Activated CD8-positive, alpha-beta memory T cell treated with anti-CD3 and anti-CD28 coated beads, Interleukin-2, amount 10 ng/mL, durations not matched to agents 7 days and 5 days (primary cell): ENCODE data around the gene CHRNA9. TPM values are rescaled to one million over a fixed set of nuclear protein-coding genes. Genes with fewer than 3 reads are reported as not detected.

Source experiments
- ATAC-seq: fragments of 150-1000 bp; cut with Tn5 transposase; one replicate; pipeline ENCODE4 v1.10.0; 2021; ENCODE audit warnings: moderate library complexity
- CTCF ChIA-PET: fragments of 350-600 bp; sonication (Branson Sonifier 250); formaldehyde crosslinking; loops from one replicate; lab custom pipeline; 2021; ENCODE audit warnings: antibody characterized with exemption; lab: Charles Lee
- DNase-seq: peaks from one replicate; pipeline ENCODE4 v3.0.0-alpha.2; 2020
- H3K27ac Mint-ChIP-seq: one replicate; pipeline ENCODE4 v1.8.0; 2021; ENCODE audit warnings: mild to moderate bottlenecking, mixed read lengths
- H3K27me3 Mint-ChIP-seq: one replicate; pipeline ENCODE4 v1.8.0; 2021; ENCODE audit warnings: mixed read lengths
- H3K36me3 Mint-ChIP-seq: one replicate; pipeline ENCODE4 v1.8.0; 2021; ENCODE audit warnings: mild to moderate bottlenecking, mixed read lengths
- H3K4me1 Mint-ChIP-seq: one replicate; pipeline ENCODE4 v1.8.0; 2021; ENCODE audit warnings: mixed read lengths
- H3K4me3 Mint-ChIP-seq: one replicate; pipeline ENCODE4 v1.8.0; 2021; ENCODE audit warnings: mild to moderate bottlenecking, moderate library complexity, mixed read lengths
- H3K9me3 Mint-ChIP-seq: one replicate; pipeline ENCODE4 v1.8.0; 2022; ENCODE audit warnings: low read depth, mixed read lengths
- total RNA-seq, 2 experiments: library from RNA; stranded (reverse); gene quantifications; one replicate each; pipeline ENCODE4 v1.2.3, GENCODE V29; 2021

CHRNA9 gene
- total RNA-seq, 2 experiments from 2014 or later, result 0.18 TPM; not detected in 1

DNA sequence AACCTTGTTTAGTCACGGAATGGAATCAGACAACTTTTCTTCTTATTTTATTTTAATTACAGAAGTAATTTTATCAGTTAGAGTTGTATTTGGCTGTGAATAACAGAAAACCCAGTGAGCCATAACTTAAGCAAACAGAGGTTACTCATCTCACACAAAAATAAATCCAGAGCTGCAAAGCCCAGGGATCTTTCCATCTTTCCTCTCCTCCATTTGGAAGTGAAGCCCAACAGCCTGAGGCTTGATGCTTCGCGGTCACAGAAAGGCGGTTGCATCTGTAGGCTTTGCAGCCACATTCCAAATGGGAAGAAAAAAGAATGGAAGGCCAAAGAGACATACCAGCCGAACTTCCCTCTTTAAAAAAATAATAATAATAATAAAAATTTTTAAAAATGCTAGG lies 22.6 kb downstream of the CHRNA9 start:
- CTCF ChIA-PET, result no interaction called here
- ATAC-seq (no peak), DNase-seq (no peak)
- H3K27ac Mint-ChIP-seq, result no peak overlapping the region
- H3K4me1 Mint-ChIP-seq, result no peaks in the 10 kb centered on the region
- peaks cover 9% of the 10 kb centered on the region for H3K27me3 Mint-ChIP-seq
- H3K36me3 Mint-ChIP-seq, result peaks cover 1% of the 10 kb centered on the region
- no peak overlapping the region for H3K4me3 Mint-ChIP-seq
- no peaks in the 10 kb centered on the region for H3K9me3 Mint-ChIP-seq

DNA sequence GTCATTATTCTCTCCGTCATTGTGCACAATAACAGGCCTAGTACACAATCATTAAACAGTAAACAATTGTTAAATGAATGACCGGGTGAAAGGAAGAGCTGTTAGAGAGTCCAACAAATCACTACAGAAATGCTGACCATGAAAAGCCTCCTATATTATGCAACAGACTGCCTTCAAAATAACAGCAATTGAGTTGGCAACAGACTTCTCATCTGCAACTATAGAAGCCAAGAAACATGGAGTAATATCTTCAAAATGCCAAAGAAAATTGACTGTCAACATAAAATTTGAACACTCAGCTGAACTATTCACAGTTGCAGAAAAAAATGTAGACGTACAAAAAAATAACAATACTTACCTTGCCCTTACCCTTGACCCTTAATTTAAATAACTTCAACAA lies 26.2 kb downstream of the CHRNA9 start:
- H3K36me3 Mint-ChIP-seq, result peaks cover 1% of the 10 kb centered on the region
- DNase-seq (no peak), ATAC-seq (no peak)
- no peaks in the 10 kb centered on the region for H3K9me3 Mint-ChIP-seq
- H3K4me3 Mint-ChIP-seq, result no peak overlapping the region
- CTCF ChIA-PET, result interaction anchor here (1.4 kb wide), 1 partner anchor 23 kb away, joined by 4 read pairs; no protein-coding TSS in a partner anchor
- no peak overlapping the region for H3K27ac Mint-ChIP-seq
- H3K27me3 Mint-ChIP-seq, result peaks cover 9% of the 10 kb centered on the region
- H3K4me1 Mint-ChIP-seq, result no peaks in the 10 kb centered on the region

DNA sequence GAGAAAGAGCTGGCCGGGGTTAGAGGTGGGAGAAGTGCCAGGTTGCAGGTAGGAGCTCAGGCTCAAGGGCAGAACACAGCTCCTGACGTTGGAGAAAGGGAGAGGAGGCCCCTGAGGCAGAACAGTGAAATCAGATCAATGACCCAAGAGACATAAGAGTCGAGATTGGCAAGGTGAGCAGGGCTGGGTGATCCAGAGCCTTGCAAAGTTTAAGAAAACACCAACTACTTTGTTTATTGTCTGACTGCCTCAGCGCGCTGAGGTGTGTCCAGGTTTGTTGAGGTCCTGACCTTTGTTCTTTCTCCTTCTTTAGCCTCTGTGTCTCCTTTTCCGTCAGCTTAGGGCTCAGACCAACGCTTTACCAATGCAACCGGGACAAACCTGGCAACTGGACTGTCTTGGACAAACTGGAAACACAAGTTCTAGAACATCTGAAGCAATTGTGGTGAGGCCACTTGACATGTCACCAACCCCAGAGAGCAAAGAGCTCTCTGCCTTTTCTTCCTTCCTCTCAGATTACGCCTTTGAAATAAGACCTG lies 28.3 kb downstream of the CHRNA9 start:
- Mint-ChIP-seq H3K4me3 (no peak overlapping the region), H3K27ac (no peak overlapping the region), H3K27me3 (peaks cover 9% of the 10 kb centered on the region), H3K36me3 (peaks cover 1% of the 10 kb centered on the region), H3K9me3 (no peaks in the 10 kb centered on the region), H3K4me1 (no peaks in the 10 kb centered on the region)
- ATAC-seq, result no peak
- DNase-seq, result no peak
- CTCF ChIA-PET, result no interaction called here

DNA sequence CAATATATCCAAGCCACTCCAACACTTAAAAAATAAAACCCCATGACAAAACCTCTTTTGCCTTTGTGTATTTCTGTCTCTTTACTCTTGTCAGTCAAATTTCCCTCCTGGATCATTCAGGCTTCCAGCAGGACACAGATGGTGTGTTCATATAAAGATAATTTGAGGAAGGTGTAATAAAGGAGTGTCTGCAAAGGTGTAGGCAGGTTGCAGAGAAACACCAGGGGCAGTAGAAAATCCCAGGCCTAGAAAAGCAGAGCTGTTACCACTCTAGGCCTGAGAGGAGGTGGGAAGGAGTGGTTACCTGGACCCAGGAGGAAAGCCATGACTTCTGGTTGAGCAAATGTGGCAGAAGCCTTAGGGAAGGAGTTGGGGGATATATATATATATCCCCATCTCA lies 28.8 kb downstream of the CHRNA9 start:
- Mint-ChIP-seq H3K9me3 (no peaks in the 10 kb centered on the region), H3K27me3 (peaks cover 9% of the 10 kb centered on the region), H3K4me1 (peaks cover under 1% of the 10 kb centered on the region), H3K4me3 (no peak overlapping the region), H3K27ac (no peak overlapping the region), H3K36me3 (peaks cover 1% of the 10 kb centered on the region)
- CTCF ChIA-PET, result no interaction called here
- ATAC-seq, result no peak
- DNase-seq, result no peak

DNA sequence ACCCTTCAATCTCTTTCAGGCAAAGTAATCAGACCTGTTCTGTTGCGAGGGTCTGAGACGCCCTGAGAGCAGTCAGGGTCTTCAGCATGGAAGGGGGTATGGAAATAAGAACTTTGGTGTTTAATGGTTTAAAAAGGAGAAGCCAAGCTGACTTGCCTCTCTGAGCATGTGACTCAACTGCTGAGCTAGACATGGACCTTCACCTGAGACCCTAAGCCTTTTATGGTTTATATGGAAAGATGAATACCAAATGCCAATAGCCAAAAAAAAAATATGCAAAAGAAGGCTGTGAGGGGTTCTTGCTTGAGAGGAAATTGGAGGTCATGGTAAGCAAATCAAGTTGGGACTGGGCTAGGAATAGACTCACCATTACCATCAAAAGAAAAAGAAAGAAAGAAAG lies 30.6 kb downstream of the CHRNA9 start:
- DNase-seq (no peak), ATAC-seq (no peak)
- Mint-ChIP-seq H3K4me3 (no peak overlapping the region), H3K27ac (no peak overlapping the region), H3K27me3 (no peaks in the 10 kb centered on the region), H3K9me3 (no peaks in the 10 kb centered on the region), H3K36me3 (no peaks in the 10 kb centered on the region), H3K4me1 (peaks cover 3% of the 10 kb centered on the region)
- CTCF ChIA-PET, result no interaction called here

DNA sequence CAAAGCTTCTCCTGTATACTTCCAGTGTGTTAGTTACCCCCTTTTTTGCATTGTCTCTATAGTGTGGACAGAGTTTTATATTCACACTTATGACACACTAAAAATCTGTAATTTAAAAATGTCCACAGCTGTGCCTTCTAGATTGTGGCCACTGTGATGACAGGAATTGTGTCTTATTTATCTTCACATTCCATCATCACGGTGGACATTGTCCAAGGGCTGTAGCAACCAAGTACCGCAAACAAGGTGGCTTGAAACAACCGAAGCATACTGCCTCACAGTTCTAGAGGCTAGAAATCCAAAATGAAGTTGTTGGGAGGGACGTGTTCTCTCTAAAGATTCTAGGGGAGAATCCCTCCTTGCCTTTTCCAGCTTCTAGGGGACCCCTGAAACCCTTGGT lies 32.3 kb downstream of the CHRNA9 start:
- H3K9me3 Mint-ChIP-seq, result no peaks in the 10 kb centered on the region
- H3K27me3 Mint-ChIP-seq, result no peaks in the 10 kb centered on the region
- no peak for DNase-seq
- peaks cover 3% of the 10 kb centered on the region for H3K4me1 Mint-ChIP-seq
- CTCF ChIA-PET, result no interaction called here
- H3K27ac Mint-ChIP-seq, result no peak overlapping the region
- no peak overlapping the region for H3K4me3 Mint-ChIP-seq
- ATAC-seq, result no peak
- no peaks in the 10 kb centered on the region for H3K36me3 Mint-ChIP-seq

DNA sequence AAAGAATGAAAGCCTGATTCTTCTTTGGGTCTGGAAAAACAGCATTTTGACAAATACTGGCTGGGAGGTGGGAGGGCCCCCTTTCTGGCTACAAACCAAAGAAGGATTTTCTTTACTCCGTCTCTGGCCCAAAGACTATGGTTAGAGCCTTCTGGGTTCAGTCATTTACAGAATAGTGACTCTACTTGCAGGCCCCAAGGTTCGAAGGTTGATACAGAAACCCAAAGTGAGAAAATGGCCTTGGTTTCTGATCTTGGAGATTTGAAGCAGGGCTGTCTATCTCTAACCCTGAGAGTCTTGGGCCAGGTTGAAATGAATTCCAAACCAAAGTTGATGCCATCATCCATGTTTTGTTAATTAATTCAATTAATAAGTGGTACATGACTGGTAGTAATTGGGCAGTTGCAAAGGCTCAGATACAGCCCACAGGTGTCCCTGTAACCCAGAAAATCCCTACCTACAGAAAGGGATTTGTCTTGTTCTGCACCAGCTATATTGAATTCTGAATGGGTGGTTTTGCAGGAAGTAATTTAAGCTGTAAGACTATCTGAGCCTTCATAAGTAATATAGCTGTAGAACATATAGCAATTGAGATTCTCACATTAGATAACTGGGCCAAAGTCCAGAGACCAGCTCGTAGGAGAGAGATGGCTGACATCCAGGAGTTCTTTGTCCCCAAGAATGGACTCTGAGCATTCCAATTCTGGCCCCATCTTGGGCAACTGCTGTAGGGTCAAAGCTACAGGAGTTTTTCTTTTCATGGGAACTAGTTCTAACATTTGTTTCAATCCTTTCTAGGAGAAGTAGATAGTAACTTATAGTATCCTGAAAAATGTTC lies 34.5 kb downstream of the CHRNA9 start:
- Mint-ChIP-seq H3K27me3 (no peaks in the 10 kb centered on the region), H3K36me3 (no peaks in the 10 kb centered on the region), H3K4me3 (no peak overlapping the region), H3K9me3 (no peaks in the 10 kb centered on the region), H3K27ac (no peak overlapping the region), H3K4me1 (peaks cover 3% of the 10 kb centered on the region)
- CTCF ChIA-PET, result no interaction called here
- ATAC-seq, result no peak
- no peak for DNase-seq

DNA sequence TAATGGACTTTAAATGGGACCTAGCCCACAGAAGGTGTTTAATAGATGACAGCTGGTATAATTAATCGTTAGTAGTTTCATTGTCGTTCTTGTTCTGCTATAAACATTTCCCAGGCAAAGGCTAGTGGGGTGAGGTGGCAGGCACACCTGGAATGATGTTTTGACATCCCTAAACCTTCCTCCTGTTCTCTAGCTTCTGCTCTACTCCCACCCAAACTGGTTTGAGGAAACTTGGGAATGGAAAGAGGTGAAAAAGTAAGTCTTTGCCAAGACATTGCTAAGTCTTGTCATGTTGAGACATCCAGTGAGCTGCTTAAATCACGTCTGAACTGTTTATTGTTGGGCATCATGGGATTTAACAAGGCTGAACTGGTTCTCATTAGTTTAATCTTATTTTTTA lies 37.5 kb downstream of the CHRNA9 start:
- Mint-ChIP-seq H3K4me3 (no peak overlapping the region), H3K4me1 (peaks cover 3% of the 10 kb centered on the region), H3K27ac (no peak overlapping the region), H3K9me3 (no peaks in the 10 kb centered on the region), H3K27me3 (no peaks in the 10 kb centered on the region), H3K36me3 (no peaks in the 10 kb centered on the region)
- DNase-seq (no peak), ATAC-seq (no peak)
- CTCF ChIA-PET, result no interaction called here

DNA sequence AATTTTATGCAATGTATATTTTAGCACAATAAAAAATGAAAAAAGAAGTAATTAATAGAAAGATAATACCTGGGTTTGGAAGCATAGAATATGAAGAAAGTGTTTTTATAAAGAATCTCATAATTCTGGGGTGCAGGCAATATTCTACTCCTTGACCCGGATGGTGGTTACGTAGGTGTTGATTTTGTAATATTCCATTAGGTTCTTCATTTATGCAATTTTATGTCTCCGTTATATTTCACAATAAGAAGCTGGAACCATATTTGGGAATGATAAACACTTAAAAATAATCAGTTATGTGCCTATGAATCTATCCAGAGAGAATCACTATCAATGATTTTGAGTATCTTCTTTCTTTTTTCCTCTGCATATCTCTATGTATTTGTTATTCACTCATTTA lies 38.5 kb downstream of the CHRNA9 start:
- no peaks in the 10 kb centered on the region for H3K36me3 Mint-ChIP-seq
- CTCF ChIA-PET, result no interaction called here

DNA sequence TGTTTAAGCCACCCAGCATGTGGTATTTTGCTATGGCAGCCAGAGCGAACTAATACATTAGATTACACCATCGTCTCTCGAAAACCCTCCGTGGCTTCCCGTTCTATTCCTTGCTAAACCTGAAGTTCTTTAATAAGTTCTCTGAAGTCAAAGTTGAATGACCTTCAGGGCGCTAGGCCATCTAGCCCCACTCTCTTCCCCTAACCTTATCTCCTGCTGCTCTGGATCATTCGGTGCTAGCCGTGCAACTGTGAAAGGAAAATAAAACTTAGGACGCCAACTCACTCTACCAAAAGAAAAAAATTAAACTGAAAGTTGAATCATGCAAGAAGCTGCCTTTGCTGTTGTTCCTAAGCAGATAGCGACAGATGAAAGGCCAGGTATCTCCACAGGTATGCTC lies 40.0 kb downstream of the CHRNA9 start:
- CTCF ChIA-PET, result no interaction called here
- no peaks in the 10 kb centered on the region for H3K27me3 Mint-ChIP-seq
- ATAC-seq (no peak), DNase-seq (no peak)
- H3K9me3 Mint-ChIP-seq, result no peaks in the 10 kb centered on the region
- H3K27ac Mint-ChIP-seq, result no peak overlapping the region
- no peaks in the 10 kb centered on the region for H3K4me1 Mint-ChIP-seq
- H3K36me3 Mint-ChIP-seq, result no peaks in the 10 kb centered on the region
- no peak overlapping the region for H3K4me3 Mint-ChIP-seq

More for the DNA sequence above, 38.5 kb downstream of the CHRNA9 start:
- no peak overlapping the region for H3K27ac Mint-ChIP-seq
- H3K9me3 Mint-ChIP-seq, result no peaks in the 10 kb centered on the region
- no peaks in the 10 kb centered on the region for H3K27me3 Mint-ChIP-seq
- DNase-seq (no peak), ATAC-seq (no peak)
- H3K4me1 Mint-ChIP-seq, result peaks cover 3% of the 10 kb centered on the region
- H3K4me3 Mint-ChIP-seq, result no peak overlapping the region

DNA sequence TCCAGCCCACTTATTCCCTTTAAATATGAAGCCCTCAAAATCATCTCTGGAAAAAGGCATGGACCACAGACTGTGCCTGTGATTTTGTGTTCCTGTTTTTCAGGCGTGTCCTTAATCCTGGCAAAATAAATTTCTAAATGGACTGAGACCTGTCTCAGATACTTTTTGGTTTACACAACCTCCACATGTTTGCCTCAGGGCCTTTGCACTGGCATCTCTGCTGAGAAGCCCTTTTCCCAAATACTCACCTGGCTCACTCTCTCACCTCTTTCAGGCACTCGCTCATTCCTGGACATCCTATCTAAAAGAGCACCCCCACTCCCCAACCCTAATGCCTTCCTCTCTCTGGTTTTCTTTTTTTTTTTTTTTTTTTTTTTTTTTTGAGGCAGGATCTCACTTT lies 40.5 kb downstream of the CHRNA9 start:
- Mint-ChIP-seq H3K27ac (no peak overlapping the region), H3K27me3 (no peaks in the 10 kb centered on the region), H3K36me3 (no peaks in the 10 kb centered on the region), H3K4me3 (no peak overlapping the region), H3K4me1 (no peaks in the 10 kb centered on the region), H3K9me3 (no peaks in the 10 kb centered on the region)
- CTCF ChIA-PET, result no interaction called here
- ATAC-seq (no peak), DNase-seq (no peak)

DNA sequence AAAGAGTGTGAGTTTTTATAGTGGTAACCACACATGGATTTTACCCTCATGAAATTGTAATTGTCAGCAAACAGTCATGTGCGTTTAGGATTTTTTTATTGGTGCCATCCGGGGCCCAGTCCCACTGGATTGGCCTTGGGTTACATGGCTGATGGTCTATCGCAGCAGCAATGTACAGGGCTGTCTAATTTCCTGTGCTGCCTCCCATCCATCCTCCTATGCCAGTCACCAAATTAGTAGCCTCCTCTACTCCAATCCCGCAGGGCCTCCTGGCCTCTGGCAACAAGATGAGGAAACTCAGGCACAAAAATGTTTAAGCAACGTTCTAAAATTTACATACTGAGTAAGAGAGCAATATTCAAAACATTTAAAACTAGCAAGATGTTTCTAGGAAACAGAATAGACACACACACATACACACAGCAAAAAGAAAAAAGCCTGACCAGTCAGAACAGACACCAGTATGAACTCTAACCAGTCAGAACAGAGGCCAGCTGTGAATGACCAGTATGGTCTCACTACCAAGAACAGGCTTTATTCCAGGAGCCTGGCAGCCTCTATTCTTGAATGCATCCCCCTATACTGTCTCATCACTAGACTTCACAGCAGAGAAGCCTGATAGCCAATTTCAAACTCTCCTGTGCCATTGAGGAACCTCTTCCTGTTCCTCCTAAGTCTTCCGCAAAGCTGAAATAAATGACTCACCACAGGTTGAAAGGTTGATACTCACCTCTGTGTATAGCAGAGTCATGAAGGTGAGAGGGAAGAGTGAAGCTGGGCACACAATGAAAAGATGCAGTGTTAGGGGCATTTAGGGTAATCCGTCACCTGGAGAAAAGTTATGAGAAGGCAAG lies 42.6 kb downstream of the CHRNA9 start:
- Mint-ChIP-seq H3K36me3 (no peaks in the 10 kb centered on the region), H3K4me3 (no peak overlapping the region), H3K9me3 (no peaks in the 10 kb centered on the region), H3K27me3 (peaks cover 11% of the 10 kb centered on the region), H3K4me1 (no peaks in the 10 kb centered on the region), H3K27ac (no peak overlapping the region)
- no peak for DNase-seq
- CTCF ChIA-PET, result no interaction called here
- no peak for ATAC-seq

DNA sequence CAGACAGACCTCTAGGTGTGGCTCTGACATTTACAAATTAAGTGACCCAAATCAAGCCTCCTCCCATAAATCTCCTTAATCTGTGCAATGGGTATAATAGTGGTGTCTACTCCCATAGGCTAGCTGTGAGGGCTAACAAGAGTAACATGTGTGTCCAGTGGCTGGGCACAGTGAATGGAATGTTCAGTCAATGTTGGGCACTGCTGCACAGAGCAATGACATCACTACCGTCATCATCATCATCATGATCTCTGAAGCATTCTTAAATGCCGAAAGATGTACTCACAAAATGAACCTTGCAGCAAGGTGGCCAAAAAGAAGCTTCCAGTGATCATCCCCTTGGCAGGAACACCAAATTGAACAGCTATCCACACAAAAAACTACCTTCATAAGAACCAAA lies 43.5 kb downstream of the CHRNA9 start:
- Mint-ChIP-seq H3K27ac (no peak overlapping the region), H3K36me3 (no peaks in the 10 kb centered on the region), H3K4me3 (no peak overlapping the region), H3K27me3 (peaks cover 15% of the 10 kb centered on the region), H3K9me3 (no peaks in the 10 kb centered on the region), H3K4me1 (no peaks in the 10 kb centered on the region)
- DNase-seq (no peak), ATAC-seq (no peak)
- CTCF ChIA-PET, result no interaction called here

DNA sequence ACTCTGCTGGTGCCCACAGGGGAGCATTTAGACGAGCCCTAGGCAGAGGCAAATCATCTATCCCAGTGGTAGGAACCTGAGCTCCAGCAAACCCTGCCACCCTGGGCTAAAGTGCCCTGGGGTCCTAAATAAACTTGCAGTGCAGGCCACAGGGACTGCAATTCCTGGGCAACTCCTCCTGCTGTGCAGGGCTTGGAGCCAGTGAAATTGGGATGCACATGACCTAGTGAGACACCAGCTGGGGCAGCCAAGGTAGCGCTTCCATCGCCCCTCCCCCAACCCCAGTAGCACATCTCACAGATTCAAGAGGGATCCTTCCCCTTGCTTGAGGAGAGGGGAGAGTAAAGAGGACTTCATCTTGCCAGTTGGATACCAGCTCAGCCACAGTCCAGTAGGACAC lies 44.1 kb downstream of the CHRNA9 start:
- H3K9me3 Mint-ChIP-seq, result no peaks in the 10 kb centered on the region
- no peaks in the 10 kb centered on the region for H3K36me3 Mint-ChIP-seq
- no peak overlapping the region for H3K4me3 Mint-ChIP-seq
- H3K27ac Mint-ChIP-seq, result no peak overlapping the region
- DNase-seq (no peak), ATAC-seq (no peak)
- CTCF ChIA-PET, result no interaction called here
- peaks cover 15% of the 10 kb centered on the region for H3K27me3 Mint-ChIP-seq
- no peaks in the 10 kb centered on the region for H3K4me1 Mint-ChIP-seq
